Activated T-helper 1 cell treated with anti-CD3 and anti-CD28 coated beads, Interleukin-12 subunit alpha, Interleukin-12 subunit beta, Interleukin-2, Interleukin-4 antibody, amounts not matched to agents 30 ng/mL and 10 ng/mL and 1 ng/mL, durations not matched to agents 14 hours and 24 hours and 36 hours (primary cell): ENCODE data around the gene SREBF2. TPM values are rescaled to one million over a fixed set of nuclear protein-coding genes. Genes with fewer than 3 reads are reported as not detected.

Source experiments
- DNase-seq: peaks from one replicate; pipeline ENCODE4 v3.0.0; 2021; ENCODE audit warnings: low spot score
- H3K27ac Mint-ChIP-seq: one replicate; pipeline ENCODE4 v1.8.0; 2021; ENCODE audit warnings: mild to moderate bottlenecking, mixed read lengths
- H3K27me3 Mint-ChIP-seq: one replicate; pipeline ENCODE4 v1.8.0; 2022; ENCODE audit warnings: mild to moderate bottlenecking, moderate library complexity, mixed read lengths; ENCODE audit not compliant: insufficient read depth
- H3K36me3 Mint-ChIP-seq: one replicate; pipeline ENCODE4 v1.8.0; 2021; ENCODE audit warnings: low read depth, mixed read lengths
- H3K4me1 Mint-ChIP-seq: one replicate; pipeline ENCODE4 v1.8.0; 2021; ENCODE audit warnings: low read depth, mixed read lengths
- H3K4me3 Mint-ChIP-seq: one replicate; pipeline ENCODE4 v1.8.0; 2021; ENCODE audit warnings: mild to moderate bottlenecking, moderate library complexity, mixed read lengths
- H3K9me3 Mint-ChIP-seq: one replicate; pipeline ENCODE4 v1.8.0; 2021; ENCODE audit warnings: mixed read lengths
- intact Hi-C: fragments of 100-400 bp; cut with micrococcal nuclease; formaldehyde crosslinking; loops from one replicate; pipeline ENCODE4 v1.15.1; 2024
- total RNA-seq: library from RNA; stranded (reverse); gene quantifications from 2 replicates; pipeline ENCODE4 v1.2.3, GENCODE V29; 2022

SREBF2 gene
- total RNA-seq, 1 donor from 2014 or later: 245 TPM

- no peaks in the 10 kb centered on the region for H3K9me3 Mint-ChIP-seq
- no peak for DNase-seq
- H3K4me1 Mint-ChIP-seq: peaks cover 32% of the 10 kb centered on the region
- peaks cover 55% of the 10 kb centered on the region for H3K27me3 Mint-ChIP-seq
- intact Hi-C loops: no loop called here
- no peak overlapping the region for H3K27ac Mint-ChIP-seq
- H3K4me3 Mint-ChIP-seq: peak overlapping the region; percentile 64
- peaks cover 7% of the 10 kb centered on the region for H3K36me3 Mint-ChIP-seq
Measured at GRCh38 chr22:41912338-41913039, 79.6 kb downstream of the SREBF2 start.

DNA sequence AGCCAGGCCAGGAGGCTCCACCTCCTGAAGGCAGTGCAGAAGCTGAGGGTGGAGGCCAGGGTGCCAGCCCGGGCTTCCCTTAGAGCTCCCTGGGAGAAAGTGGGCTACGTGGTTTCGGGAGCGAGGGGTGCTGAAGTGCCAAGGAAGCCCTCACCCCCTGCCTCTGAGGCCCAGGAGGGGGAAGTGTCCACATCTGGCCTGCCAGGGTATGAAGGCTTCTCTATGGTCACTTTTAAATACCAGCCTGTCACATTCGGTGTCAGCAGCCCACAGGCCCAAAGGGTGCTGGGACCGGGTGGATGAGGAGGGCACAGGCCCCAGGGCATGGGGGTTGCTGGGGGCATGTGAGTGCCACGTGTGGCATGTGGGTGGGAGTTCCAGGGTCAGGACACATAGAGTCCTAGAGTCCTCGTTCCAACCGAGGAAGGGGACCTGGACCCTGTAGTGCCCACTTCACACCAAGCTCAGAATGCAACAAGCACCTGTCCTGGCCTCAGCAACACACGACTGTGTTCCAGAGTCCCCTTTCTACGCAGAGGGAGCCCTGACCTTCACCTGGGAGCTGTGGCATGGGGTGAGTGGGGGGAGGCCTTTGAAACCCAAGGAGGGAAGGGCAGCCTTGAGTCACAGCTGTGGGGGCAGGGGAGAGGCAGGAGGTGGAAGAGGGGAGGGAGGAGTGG lies 80.3 kb downstream of the SREBF2 start:
- no peak for DNase-seq
- Mint-ChIP-seq H3K9me3 (no peaks in the 10 kb centered on the region), H3K4me1 (peaks cover 28% of the 10 kb centered on the region), H3K27me3 (peaks cover 56% of the 10 kb centered on the region), H3K27ac (peak overlapping the region; percentile 61), H3K36me3 (peaks cover 7% of the 10 kb centered on the region), H3K4me3 (peak overlapping the region; percentile 64)
- intact Hi-C loops: no loop called here

- no peaks in the 10 kb centered on the region for H3K9me3 Mint-ChIP-seq
Measured at GRCh38 chr22:41913842-41914534, 81.1 kb downstream of the SREBF2 start.

DNA sequence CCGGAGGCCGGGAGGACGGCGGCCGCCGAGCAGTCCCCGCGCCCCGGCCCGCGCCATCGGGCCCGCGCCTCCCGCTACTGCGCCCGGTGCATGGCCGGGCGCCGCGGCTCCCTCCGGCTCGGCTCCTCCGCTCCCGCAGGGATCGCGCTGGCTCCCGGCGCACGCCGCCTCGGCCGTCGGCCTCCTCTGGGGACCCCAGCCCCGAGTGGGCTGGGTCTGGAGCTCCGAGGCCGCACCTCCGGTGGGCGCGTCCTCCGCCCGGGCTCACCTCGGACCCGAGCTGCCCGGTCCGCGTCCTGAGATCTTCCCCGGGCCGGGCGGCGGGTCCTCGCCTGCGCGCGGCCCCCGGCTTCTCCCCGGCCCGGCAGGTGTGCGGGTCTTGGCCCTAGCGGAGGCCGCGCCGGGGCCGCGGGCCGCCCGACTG lies 81.7 kb downstream of the SREBF2 start:
- peaks cover 49% of the 10 kb centered on the region for H3K27me3 Mint-ChIP-seq
- H3K36me3 Mint-ChIP-seq: no peaks in the 10 kb centered on the region
- intact Hi-C loops: no loop called here
- H3K9me3 Mint-ChIP-seq: no peaks in the 10 kb centered on the region
- no peak overlapping the region for H3K4me3 Mint-ChIP-seq
- peaks cover 17% of the 10 kb centered on the region for H3K4me1 Mint-ChIP-seq
- DNase-seq: no peak
- H3K27ac Mint-ChIP-seq: no peak overlapping the region

More at GRCh38 chr22:41913842-41914534, 81.1 kb downstream of the SREBF2 start:
- H3K27me3 Mint-ChIP-seq: peaks cover 53% of the 10 kb centered on the region
- H3K36me3 Mint-ChIP-seq: peaks cover 3% of the 10 kb centered on the region
- no peak for DNase-seq
- H3K27ac Mint-ChIP-seq: no peak overlapping the region
- intact Hi-C loops: no loop called here
- peaks cover 23% of the 10 kb centered on the region for H3K4me1 Mint-ChIP-seq
- peak overlapping the region; percentile 42 for H3K4me3 Mint-ChIP-seq

DNA sequence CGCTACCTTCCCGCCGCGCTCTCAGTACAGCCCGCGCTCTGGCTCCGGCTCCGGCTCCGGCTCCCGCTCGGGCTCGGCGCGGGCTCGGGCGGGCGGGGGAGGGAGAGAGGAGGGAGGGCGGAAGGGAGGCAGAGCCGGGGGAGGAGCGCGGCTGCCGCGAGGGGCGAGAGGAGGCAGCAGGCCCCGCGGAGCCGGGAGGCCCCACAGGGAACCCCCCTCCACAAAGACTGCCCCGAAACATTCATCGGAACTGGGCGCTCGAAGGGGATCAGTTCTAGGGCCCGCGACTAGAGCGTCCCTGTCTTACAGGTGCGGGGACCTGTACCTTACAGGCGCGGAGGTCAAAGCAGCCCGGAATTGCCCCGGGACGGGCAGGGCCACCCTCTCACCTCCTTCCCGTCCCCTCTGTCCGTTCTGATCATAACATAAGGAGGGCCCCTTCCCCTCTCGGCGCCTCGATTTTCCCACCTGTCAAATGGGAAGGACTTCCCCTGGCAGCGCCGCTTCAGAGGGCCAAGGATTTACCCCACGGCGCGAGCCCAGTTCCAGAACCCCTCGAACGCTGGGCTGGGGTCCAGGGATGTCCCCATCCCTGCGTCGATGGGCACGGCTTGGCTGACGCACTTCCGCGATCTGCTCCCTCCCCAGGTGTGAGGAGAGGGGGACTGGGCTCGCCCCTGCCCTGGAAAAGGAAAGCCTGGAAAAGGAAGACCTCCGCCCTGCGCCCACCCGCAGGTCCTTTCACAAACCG lies 82.3 kb downstream of the SREBF2 start, which contains the start of gene SHISA8:
SHISA8 (minus strand) TSS at position 40 of the 751 bp plus-strand sequence. CDS start 407 bp downstream, outside the sequence.
- H3K36me3 Mint-ChIP-seq: no peaks in the 10 kb centered on the region
- H3K9me3 Mint-ChIP-seq: no peaks in the 10 kb centered on the region

DNA sequence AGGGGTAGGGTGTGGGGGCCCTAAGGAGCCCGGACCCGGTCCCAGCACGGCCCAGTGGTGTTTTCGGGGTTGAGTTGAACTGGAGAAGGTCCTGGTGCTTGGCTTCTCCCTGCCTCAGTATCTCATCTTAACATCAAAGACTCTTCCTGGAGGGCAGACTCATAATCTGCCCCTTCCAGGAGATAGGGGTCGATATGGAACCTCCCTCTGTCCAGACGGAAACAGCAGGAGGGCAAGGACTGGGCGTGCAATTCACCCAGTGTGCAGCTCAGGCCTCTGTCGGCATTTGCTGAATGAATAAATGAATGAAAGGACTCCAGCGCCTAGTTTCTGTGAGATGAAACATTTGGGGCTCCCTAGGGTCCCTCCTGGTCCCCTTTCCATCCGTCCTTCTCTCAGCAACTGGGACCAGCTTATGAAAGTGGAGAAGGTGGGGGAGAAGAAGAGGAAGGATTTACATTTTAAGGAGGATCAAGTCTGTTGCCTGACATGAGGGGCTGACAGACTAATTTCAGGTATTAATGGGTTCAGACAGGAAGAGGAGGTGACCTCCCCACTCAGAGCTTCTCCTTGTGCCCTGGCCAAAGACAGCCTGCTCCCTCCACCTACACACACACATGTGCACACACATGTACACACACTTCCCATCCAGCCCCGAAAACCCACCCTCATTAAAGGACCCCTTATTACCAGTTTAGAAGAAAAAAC lies 83.0 kb downstream of the SREBF2 start:
- Mint-ChIP-seq H3K9me3 (no peaks in the 10 kb centered on the region), H3K27ac (peak overlapping the region; percentile 29), H3K4me1 (peaks cover 17% of the 10 kb centered on the region), H3K36me3 (no peaks in the 10 kb centered on the region), H3K4me3 (peak overlapping the region; percentile 35), H3K27me3 (peaks cover 49% of the 10 kb centered on the region)
- intact Hi-C loops: no loop called here
- DNase-seq: no peak

More for the DNA sequence above, 82.3 kb downstream of the SREBF2 start, which contains the start of gene SHISA8:
- Mint-ChIP-seq H3K4me1 (peaks cover 17% of the 10 kb centered on the region), H3K27me3 (peaks cover 49% of the 10 kb centered on the region), H3K4me3 (peak within 1 kb of the TSS; percentile 42), H3K27ac (peak within 1 kb of the TSS; percentile 29)
- DNase-seq: peak; percentile 57
- intact Hi-C loops: no loop called here

DNA sequence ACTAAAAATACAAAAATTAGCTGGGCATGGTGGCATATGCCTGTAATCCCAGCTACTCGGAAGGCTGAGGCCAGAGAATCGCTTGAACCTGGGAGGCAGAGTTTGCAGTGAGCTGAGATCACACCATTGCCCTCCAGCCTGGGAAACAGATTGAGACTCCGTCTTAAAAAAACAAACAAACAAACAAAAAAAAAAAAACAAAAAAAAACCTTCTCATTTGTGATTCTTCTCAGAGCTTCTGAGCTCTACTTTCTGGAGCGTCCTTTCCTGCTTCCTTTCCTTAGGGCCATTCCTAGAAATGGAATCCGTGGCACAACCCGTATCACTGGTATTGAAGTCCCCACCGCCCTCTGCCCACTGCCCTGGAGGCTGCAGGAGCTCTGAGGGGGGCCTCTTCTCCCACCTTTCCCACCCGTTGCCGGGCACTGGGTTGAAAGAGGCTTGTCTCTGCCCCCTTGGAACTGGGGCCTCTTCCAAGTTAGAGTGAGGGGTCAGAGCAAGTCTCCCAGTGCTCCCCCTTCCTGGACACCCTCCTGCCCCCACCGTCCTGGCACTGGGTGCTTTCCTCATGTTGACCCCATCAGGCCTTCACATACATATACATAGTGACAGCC lies 83.9 kb downstream of the SREBF2 start:
- Mint-ChIP-seq H3K27me3 (peaks cover 42% of the 10 kb centered on the region), H3K36me3 (no peaks in the 10 kb centered on the region), H3K4me1 (peaks cover 17% of the 10 kb centered on the region), H3K4me3 (no peak overlapping the region), H3K27ac (no peak overlapping the region), H3K9me3 (no peaks in the 10 kb centered on the region)
- DNase-seq: no peak
- intact Hi-C loops: no loop called here

GRCh38 chr22:41917375-41917902 lies 84.5 kb downstream of the SREBF2 start:
- Mint-ChIP-seq H3K36me3 (no peaks in the 10 kb centered on the region), H3K4me1 (peaks cover 16% of the 10 kb centered on the region), H3K9me3 (no peaks in the 10 kb centered on the region), H3K4me3 (no peak overlapping the region), H3K27ac (no peak overlapping the region), H3K27me3 (peaks cover 36% of the 10 kb centered on the region)
- intact Hi-C loops: no loop called here
- no peak for DNase-seq

DNA sequence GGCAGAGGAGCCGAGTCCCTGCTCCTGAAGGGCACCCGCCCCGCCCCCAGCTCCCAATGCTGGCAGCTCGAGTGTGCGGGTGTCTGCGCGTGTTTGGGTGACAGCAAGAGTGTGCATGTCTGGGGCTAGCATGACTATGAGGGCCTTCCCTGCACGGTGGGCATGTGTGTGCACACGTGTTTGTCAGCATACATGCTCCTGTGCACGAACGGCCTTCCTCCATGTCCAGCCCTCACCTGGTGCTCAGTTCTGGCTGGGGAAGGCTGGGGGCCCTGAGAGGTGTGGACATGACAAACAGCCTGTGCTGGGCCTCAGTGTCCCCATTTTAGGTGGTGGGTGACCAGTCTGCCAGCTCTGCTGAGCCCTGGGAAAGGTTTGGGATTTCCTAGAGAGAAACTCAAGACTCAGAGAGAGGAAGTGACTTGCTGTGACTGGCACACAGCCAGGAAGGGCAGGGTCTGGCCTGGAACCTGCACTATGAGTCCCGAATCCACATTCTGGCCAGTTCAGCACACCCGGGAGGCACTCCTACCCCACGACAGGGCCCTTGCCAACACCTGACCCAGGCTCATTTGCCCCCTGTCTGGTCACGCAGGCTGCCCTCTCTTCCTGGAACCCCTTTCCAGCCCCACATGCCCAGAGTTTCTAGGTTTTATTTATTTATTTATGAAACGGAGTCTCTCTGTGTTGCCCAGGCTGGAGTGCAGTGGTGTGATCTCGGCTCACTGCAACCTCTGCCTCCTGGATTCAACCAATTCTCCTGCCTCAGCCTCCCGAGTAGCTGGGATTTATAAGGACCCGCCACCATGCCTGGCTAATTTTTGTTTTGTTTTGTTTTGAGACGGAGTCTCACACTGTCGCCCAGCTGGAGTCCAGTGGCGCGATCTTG lies 85.2 kb downstream of the SREBF2 start:
- peak overlapping the region; percentile 11 for H3K4me3 Mint-ChIP-seq
- no peak overlapping the region for H3K27ac Mint-ChIP-seq
- intact Hi-C loops: no loop called here
- H3K9me3 Mint-ChIP-seq: no peaks in the 10 kb centered on the region
- H3K36me3 Mint-ChIP-seq: no peaks in the 10 kb centered on the region
- H3K27me3 Mint-ChIP-seq: peaks cover 32% of the 10 kb centered on the region
- DNase-seq: no peak
- H3K4me1 Mint-ChIP-seq: peaks cover 8% of the 10 kb centered on the region

DNA sequence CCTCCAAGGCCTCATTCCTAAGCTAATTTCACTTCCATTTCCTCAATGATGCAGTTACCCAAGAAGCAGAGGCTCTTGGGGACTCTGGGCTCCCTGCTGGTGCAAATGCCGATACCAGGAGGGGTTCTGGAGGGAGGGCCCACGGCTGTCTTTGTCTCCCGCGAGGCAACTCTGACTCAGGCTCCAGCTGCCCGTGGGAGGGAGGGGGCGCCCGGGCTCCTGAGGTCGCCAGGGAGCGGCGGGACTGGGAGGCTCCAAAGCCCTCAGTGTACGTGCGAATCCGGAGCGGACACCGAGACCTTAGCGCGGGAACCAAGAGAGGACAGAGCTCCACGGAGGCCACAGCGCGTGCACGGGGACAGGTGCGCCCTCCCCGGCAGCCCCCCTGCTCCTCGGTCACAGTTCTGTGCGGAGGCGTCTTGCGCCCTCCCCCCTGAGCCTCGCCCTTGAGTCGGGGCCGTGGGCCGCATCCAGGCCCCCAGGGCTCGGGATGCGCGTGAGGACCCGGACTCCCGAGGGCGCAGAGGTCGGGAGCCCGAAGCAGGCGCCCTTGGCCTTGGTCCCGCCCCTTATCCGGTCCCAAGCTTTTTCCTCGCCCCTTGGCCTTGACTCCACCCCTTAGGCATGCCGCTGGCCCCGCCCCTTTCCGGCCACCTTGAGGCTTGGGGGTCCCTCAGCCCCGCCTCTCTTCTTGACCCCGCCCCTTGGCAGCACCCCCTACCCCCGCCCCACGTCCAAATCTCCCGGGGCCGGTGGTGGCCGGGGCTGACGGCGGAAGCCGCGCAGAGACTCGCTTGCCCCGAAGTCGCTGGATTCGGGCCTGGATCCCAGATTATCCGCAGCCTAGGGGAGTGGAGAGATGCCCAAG lies 86.7 kb downstream of the SREBF2 start:
- no peaks in the 10 kb centered on the region for H3K36me3 Mint-ChIP-seq
- no peak overlapping the region for H3K27ac Mint-ChIP-seq
- intact Hi-C loops: loop anchor here (1.0 kb wide), 1 partner anchor 21 kb away; no protein-coding TSS in a partner anchor
- H3K4me1 Mint-ChIP-seq: peaks cover 6% of the 10 kb centered on the region
- peaks cover 31% of the 10 kb centered on the region for H3K27me3 Mint-ChIP-seq
- H3K4me3 Mint-ChIP-seq: peak overlapping the region; percentile 69
- no peak for DNase-seq
- H3K9me3 Mint-ChIP-seq: no peaks in the 10 kb centered on the region
